Measurements from ENCODE around the gene STOM.

Gene STOM

DNA sequence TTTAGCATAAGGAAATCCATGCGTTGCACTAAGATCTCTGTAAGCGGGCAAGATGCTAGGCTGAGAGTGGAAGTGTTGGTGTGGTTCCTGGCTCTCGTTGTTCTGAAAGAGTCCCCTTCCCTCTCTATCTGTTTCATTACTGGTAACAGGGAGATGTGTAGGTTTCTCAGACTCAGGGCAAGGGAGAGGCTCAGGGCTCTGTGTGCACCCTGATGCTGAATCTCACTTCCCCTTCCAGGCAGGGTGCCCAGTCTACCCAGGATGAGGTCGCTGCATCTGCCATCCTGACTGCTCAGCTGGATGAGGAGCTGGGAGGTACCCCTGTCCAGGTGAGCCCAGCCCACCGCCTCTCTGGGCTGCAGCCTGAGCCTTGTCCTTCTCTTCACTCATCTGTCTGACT, 45.7 kb downstream of the STOM start:
- no peak overlapping the region for H3K4me3 ChIP-seq (ENCODE audit: low read length)
- no peak for TF ChIP-seq ZNF274 (IDR thresholded peaks at IDR 0.05; ENCODE audit: low read depth, low read length)

DNA sequence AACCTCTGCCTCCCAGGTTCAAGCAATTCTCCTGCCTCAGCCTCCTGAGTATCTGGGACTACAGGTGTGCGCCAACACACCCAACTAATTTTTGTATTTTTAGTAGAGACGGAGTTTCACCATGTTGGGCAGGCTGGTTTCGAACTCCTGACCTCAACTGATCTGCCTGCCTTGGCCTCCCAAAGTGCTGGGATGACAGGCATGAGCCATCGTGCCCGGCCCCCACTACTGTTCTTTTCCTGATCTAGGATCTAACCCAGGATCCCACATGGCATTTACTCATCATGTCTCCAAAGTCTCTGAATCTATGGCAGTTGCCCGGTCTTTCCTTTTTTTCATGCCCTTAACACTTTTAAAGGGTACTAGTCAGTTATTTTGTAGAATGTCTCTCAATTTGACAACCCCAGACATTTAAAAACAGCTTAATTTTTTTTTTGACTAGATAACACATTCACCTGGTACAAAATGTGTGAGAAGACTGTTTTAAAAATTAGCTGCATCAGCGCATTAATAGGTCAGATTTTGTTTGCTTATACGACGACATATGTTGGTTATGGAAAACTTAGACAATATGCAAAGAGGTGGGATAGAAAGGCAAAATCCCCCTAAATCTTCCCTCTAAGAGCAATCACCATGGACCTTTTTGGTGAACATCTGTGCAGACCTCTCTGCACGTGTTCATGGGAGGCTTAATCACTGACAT, 46.5 kb downstream of the STOM start:
- TF ChIP-seq ZNF274 (IDR thresholded peaks at IDR 0.05; ENCODE audit: low read depth, low read length): no peak
- no peak overlapping the region for H3K4me3 ChIP-seq (ENCODE audit: low read length)

DNA sequence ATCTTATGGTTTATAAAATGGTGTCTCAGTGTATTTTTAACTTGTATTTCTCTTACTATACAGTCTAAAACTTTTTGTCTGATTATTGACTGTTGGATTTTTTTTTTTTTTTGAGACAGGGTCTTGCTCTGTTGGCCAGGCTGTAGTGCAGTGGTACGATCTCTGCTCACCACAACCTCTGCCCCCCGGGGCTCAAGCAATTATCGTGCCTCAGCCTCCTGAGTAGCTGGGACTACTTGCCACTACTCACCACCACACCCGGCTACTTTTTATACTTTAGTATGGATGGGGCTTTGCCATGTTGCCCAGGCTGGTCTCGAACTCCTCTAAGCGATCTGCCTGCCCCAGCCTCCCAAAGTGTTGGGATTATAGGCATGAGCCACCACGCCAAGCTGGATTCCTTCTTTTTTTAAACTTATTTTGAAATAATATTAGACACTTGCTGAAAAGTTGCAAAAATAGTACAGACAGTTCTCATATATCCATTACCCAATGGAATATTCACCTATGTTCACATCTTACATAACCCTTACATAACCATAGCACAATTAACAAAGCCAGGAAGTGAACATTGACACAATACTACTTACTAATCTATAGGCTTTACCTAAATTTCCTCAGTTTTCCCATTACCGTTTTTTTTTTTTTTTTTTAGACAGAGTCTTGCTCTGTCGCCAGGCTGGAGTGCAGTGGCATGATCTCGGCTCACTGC, 47.2 kb downstream of the STOM start:
- TF ChIP-seq ZNF274 (IDR thresholded peaks at IDR 0.05; ENCODE audit: low read depth, low read length): no peak
- no peak overlapping the region for H3K4me3 ChIP-seq (ENCODE audit: low read length)

DNA sequence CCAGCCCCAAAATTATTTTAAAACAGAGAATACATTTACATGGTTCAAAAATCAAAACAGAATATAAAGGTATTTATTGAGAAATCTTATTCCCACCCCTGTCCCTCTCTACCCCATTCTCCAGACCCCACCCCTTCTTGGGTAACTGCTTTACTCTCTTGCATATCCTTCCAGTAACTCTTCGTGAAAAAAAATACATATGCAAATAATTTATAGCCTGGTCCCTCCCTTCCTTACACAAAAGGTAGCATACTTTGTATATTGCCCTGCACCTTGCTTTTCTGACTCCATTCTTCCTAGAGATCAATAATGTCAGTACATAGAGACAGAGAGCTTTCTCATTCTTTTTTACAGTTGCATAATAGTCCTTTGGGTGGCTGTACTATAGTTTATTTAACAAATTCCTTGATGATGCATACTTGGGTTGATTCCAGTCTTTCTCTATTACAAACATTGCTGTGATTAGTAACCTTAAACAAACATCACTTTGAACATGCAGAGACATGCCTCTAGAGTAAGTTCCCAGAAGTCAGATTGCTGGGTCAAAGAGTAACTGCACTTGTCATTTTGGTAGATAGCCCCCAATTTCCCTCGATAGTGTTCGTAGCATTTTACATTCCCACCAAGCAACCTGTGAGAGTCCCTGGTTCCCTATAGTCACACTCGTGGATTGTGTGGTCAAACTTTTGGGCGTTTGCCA, 47.9 kb downstream of the STOM start:
- H3K4me3 ChIP-seq (ENCODE audit: low read length): no peak overlapping the region
- no peak for TF ChIP-seq ZNF274 (IDR thresholded peaks at IDR 0.05; ENCODE audit: low read depth, low read length)

DNA sequence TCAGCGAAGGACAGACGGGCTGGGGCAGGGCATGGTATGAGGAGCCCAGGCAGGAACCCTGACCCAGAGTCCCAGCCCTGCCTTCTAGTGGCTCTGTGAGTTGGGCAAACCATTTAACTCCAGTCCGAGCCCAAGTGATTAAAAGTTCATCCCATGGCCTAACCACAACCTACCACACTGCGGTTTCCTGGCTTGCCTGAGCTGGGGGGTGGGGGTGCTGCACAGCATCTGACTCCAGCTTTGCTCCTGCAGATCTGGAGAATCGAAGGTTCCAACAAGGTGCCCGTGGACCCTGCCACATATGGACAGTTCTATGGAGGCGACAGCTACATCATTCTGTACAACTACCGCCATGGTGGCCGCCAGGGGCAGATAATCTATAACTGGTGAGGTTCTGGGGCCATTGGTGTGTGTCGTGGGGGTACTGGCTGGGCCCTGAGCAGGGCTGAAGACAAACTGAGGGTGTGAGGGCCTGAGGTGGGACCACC, 49.0 kb downstream of the STOM start:
- no peak for TF ChIP-seq ZNF274 (IDR thresholded peaks at IDR 0.05; ENCODE audit: low read depth, low read length)

DNA sequence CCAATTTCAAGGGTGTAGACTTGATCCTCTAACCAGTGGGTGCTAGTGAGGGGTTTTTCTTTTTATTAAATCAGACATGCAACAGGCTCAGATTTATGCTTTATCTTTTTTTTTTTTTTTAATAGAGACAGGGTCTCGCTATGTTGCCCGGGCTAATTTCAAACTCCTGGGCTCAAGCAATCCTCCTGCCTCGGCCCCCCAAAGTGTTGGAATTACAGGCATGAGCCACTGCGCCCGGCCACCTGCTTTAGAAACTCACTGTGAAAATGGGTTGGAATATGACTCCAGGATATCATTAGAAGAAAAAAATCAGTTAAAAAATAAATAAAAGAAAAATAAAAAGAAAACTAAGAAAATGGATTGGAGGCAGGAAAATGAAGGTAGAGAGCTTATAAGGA, 50.7 kb downstream of the STOM start:
- H3K4me3 ChIP-seq (ENCODE audit: low read length): no peak overlapping the region
- no peak for TF ChIP-seq ZNF274 (IDR thresholded peaks at IDR 0.05; ENCODE audit: low read depth, low read length)

More for the DNA sequence above, 49.0 kb downstream of the STOM start:
- H3K4me3 ChIP-seq (ENCODE audit: low read length): no peak overlapping the region

DNA sequence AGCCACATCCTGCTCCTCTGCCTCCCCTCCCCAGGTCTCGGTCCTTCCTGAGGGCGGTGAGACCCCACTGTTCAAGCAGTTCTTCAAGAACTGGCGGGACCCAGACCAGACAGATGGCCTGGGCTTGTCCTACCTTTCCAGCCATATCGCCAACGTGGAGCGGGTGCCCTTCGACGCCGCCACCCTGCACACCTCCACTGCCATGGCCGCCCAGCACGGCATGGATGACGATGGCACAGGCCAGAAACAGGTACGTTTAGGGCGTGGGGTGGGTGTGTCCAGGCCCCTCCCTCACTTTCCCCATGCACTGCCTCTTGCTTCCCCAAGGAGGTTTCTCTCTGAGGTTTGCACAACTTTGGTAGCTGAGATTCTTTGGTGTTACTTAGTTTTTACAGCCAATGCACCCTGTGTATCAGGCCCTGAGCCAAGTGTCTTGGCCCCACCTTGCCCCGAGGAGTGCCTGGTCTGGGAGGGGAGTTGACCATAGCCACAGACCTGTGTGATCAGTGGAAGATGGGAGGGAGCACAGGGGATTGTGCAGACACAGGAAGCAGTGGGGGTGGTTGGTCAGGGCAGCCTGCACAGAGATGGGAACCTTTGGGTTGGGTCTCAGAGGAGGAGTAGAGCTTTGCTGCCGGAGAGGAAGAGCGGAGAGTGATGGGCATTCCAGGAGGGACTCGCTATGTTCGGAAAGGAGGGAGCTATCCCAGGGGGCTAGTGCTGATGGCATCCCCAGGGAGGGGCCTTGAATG, 51.2 kb downstream of the STOM start:
- H3K4me3 ChIP-seq (ENCODE audit: low read length): no peak overlapping the region

DNA sequence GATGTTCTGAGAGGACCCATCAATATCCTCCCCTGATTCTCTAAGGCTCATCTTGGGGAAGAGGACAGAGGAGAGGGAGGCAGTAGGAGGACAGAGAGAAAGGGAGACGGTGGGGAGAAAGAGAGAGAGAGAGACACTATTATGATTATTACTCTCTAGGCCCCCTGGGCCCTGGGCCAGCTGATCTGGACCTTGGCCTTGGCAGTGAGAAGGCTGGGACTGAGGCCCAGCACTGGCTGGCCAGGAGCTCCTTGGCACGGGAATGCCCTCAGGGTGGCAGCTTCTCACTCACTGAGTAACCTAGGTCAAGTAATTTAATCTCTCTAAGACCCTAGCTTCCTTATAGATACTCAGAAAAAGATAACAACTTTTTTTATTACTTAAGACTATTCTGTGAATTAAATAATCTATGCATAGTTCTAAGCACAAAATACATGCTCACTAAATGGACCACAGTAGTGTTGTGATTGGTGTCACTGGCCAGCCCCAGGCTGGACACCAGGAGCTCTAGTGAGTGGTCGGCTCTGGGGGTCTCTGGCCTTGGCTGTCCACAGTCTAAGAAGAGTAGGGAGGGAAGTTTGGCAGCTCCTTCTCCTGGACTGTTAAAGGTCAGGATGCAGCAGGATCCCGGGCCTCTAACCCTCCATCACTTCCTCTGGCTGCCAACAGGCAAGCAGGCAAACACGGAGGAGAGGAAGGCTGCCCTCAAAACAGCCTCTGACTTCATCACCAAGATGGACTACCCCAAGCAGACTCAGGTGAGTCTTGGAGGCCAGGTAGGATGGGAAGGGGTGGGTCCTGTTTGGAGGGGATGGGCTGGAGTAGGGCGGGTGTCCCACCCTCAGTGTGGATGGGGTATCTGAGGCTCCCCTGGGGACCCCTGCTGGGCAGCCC, 52.1 kb downstream of the STOM start:
- no peak for TF ChIP-seq ZNF274 (IDR thresholded peaks at IDR 0.05; ENCODE audit: low read depth, low read length)

More for the DNA sequence above, 51.2 kb downstream of the STOM start:
- TF ChIP-seq ZNF274 (IDR thresholded peaks at IDR 0.05; ENCODE audit: low read depth, low read length): no peak

DNA sequence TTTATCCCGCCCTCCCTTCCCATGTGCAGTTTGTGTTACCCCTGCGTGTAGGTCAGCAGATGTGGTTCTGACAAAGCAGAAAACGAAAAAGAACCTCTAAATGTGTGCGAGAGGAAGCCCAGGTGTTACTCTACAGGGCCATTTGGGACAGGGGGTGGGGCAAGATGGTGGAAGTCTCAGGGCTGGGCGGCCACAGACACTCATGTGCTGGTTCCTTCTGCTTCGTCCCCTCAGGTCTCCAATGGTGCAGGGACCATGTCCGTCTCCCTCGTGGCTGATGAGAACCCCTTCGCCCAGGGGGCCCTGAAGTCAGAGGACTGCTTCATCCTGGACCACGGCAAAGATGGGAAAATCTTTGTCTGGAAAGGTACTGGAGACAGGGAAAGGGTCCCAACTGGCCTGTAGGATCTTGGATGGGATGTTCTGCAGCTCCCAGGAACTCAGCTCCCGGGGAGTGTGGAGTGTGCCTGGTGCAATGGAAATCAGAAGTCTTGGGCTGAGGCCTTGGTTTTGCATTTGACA, 53.1 kb downstream of the STOM start:
- TF ChIP-seq ZNF274 (IDR thresholded peaks at IDR 0.05; ENCODE audit: low read depth, low read length): no peak
- no peak overlapping the region for H3K4me3 ChIP-seq (ENCODE audit: low read length)

More for the DNA sequence above, 52.1 kb downstream of the STOM start:
- no peak overlapping the region for H3K4me3 ChIP-seq (ENCODE audit: low read length)

DNA sequence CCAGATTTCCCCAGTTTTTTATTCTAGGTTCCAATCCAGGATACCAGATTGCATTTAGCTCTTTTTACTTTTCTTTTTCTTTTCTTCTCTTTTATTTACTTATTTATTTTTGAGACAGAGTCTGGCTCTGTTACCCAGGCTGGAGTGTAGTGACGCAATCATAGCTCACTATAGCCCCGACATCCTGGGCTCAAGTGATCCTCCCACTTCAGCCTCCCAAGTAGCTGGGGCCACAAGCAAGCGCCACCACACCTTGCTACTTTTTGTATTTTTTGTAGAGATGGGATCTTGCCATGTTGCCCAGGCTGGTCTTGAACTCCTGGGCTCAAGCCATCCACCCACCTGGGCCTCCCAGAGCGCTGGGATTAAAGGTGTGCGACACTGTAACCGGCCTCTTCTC, 53.7 kb downstream of the STOM start:
- no peak overlapping the region for H3K4me3 ChIP-seq (ENCODE audit: low read length)
- no peak for TF ChIP-seq ZNF274 (IDR thresholded peaks at IDR 0.05; ENCODE audit: low read depth, low read length)

DNA sequence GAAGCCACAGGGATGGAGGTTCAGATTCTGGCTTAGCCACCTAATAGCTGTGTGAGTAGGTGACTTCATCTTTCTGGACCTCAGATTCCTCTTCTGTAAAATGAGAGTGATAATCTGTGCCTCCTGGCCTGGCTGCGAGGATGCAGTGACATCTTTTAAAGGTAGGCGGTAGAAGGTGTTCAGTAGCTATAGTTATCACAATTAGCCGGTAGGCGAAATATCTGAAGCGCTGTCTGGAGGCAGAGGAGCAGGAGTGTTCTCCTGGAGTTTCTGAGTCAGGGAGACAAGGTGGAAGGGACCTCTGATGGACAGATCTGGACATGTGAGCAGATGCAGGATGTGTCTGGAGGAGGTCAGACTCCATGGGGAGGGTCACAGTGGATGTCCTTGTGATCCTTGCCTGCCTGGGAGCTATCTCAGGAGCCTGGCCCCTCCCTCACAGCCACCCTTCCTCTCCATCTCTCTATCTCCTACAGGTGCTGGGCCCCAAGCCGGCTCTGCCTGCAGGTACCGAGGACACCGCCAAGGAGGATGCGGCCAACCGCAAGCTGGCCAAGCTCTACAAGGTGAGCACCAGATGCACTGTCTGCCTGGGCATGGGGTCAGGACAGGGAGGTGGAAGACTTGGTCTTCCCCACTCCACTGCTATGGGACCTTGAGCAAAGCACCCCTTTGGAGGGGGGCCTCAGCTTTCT, 56.4 kb downstream of the STOM start:
- TF ChIP-seq ZNF274 (IDR thresholded peaks at IDR 0.05; ENCODE audit: low read depth, low read length): no peak
- H3K4me3 ChIP-seq (ENCODE audit: low read length): no peak overlapping the region

DNA sequence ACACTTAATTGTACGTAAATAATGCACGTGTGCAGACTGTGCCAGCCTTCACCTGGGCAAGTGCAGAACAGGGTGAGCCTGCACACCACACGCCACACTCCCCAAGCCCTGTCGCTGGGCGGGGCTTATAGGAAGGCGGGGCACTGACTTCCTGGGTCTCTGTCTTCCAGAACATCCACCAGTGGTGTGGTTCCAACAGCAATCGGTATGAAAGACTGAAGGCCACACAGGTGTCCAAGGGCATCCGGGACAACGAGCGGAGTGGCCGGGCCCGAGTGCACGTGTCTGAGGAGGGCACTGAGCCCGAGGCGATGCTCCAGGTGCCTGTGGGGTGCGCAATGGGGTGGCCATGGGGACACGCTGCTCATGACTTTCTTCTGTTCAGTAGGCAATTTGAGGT, 57.9 kb downstream of the STOM start:
- no peak for TF ChIP-seq ZNF274 (IDR thresholded peaks at IDR 0.05; ENCODE audit: low read depth, low read length)
- H3K4me3 ChIP-seq (ENCODE audit: low read length): no peak overlapping the region
